ENCODE results near the gene IGDCC3.

DNA sequence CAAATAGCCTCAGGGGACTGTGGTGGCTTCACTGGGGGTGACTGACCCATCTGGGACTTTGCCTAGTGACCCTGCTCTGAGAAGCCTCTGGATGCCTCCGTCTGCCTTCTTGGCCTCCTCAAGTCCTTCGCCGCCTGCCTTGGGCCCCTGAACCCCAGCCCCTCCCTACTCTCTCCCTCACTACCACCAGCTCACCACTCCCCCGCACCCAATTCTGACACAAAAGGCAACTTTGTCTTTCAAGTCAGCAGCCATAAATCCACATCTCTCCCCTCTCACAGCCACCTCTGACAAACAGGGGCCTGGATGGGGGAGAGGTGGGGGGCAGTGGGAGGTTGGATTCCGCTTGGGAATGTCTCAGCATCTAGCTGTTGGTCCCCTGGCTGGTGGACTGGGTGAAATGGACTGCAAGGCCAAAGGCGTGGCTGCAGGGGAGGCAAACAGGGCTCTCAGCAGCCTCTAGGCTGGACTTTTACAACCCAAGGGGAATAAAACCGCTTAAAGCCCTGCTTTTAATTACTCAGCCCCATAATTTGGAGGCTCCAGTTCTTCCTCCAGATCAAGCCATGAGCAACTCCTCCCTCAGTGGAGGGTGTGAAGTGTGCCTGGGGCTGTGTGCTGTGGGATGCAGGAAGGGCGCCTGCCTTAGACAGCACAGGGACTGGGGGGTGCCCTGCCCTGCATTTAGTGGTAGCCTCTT is 33.4 kb downstream of the IGDCC3 start:
- no peak for TF ChIP-seq POLR2AphosphoS5 (IDR thresholded peaks at IDR 0.05)
- no peak for TF ChIP-seq CTCF (IDR thresholded peaks at IDR 0.05)
